ENCODE results near the gene UGP2. TPM values are rescaled to one million over a fixed set of nuclear protein-coding genes. Genes with fewer than 3 reads are reported as not detected.

Gene UGP2
- total and polyA plus RNA-seq, 5 donors from 2014 or later: 118 to 279 (median 210) TPM

GRCh38 chr2:63855418-63856302, 14.0 kb downstream of the UGP2 start:
- no peak for ATAC-seq (ENCODE audit: low read depth in 2 of 2)
- Histone ChIP-seq H3K9me3 (ENCODE audit: control insufficient read depth in 2 of 2, low read length in 2 of 2) (no peaks in the 10 kb centered on the region), H3K27ac (ENCODE audit: insufficient read depth, low read length, poor library complexity, severe bottlenecking) (peak overlapping the region; percentile 92), H3K36me3 (ENCODE audit: control insufficient read depth, insufficient read depth, low read length) (peaks cover 20% of the 10 kb centered on the region), H3K4me1 (ENCODE audit: control insufficient read depth, insufficient read depth, low read length, poor library complexity, severe bottlenecking) (peaks cover 69% of the 10 kb centered on the region), H3K27me3 (ENCODE audit: control insufficient read depth, insufficient read depth, low read length) (no peaks in the 10 kb centered on the region), H3K4me3 (ENCODE audit: low read depth, low read length) (peak overlapping the region; percentile 77)
- H3K27ac Mint-ChIP-seq: peak overlapping the region; percentile 91 to 97 (median 92)
- no peaks in the 10 kb centered on the region for H3K27me3 Mint-ChIP-seq
- peak in 1 of 3 donors; percentile 26 for DNase-seq
- H3K4me3 Mint-ChIP-seq: peak overlapping the region; percentile 69 to 95 (median 82)
- H3K4me1 Mint-ChIP-seq: peaks cover 53 to 78% (median 65%) of the 10 kb centered on the region in 4 donors
- peaks cover 23% of the 10 kb centered on the region for H3K36me3 Mint-ChIP-seq
- H3K9me3 Mint-ChIP-seq: peaks cover 0 to 4% (median 0%) of the 10 kb centered on the region in 7 donors

GRCh38 chr2:63856303-63856603, 14.6 kb downstream of the UGP2 start:
- Histone ChIP-seq H3K4me1 (ENCODE audit: control insufficient read depth, insufficient read depth, low read length, poor library complexity, severe bottlenecking) (peaks cover 65% of the 10 kb centered on the region), H3K36me3 (ENCODE audit: control insufficient read depth, insufficient read depth, low read length) (peaks cover 20% of the 10 kb centered on the region), H3K9me3 (ENCODE audit: control insufficient read depth in 2 of 2, low read length in 2 of 2) (no peaks in the 10 kb centered on the region), H3K4me3 (ENCODE audit: low read depth, low read length) (peak overlapping the region; percentile 77), H3K27ac (ENCODE audit: insufficient read depth, low read length, poor library complexity, severe bottlenecking) (peak overlapping the region; percentile 92), H3K27me3 (ENCODE audit: control insufficient read depth, insufficient read depth, low read length) (no peaks in the 10 kb centered on the region)
- DNase-seq: peak; percentile 58 to 98 (median 82)
- H3K4me1 Mint-ChIP-seq: peaks cover 52 to 77% (median 64%) of the 10 kb centered on the region in 4 donors
- H3K27ac Mint-ChIP-seq: peak overlapping the region; percentile 91 to 97 (median 92)
- H3K9me3 Mint-ChIP-seq: peaks cover 0 to 2% (median 0%) of the 10 kb centered on the region in 7 donors
- no peaks in the 10 kb centered on the region for H3K27me3 Mint-ChIP-seq
- peaks cover 23% of the 10 kb centered on the region for H3K36me3 Mint-ChIP-seq
- H3K4me3 Mint-ChIP-seq: peak overlapping the region; percentile 69 to 87 (median 82)
- ATAC-seq (ENCODE audit: low read depth in 2 of 2): peak; percentile 95 to 96

DNA sequence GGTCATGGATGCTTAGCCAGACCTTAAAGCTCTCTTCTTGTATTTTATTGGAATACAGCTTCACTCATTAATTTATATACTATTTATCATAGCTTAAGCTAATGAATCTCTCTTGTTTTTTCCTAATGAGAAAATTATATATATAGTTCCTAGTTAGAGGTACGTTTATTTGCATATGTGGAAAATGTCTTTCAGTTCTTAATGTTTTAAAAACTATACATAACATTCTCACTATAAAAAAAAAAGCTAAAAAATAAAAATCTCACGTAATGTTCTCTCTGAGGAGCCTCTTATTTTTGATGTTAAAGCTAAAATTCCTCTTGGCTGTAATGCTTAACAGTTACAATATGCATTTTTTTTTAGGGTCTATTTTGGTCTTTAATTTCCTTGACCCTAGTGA, 16.6 kb downstream of the UGP2 start:
- no peak overlapping the region for H3K4me3 ChIP-seq (ENCODE audit: low read depth, low read length)
- H3K27me3 ChIP-seq (ENCODE audit: control insufficient read depth, insufficient read depth, low read length): no peaks in the 10 kb centered on the region
- no peaks in the 10 kb centered on the region for H3K27me3 Mint-ChIP-seq
- H3K9me3 ChIP-seq (ENCODE audit: control insufficient read depth in 2 of 2, low read length in 2 of 2): no peaks in the 10 kb centered on the region
- H3K4me1 ChIP-seq (ENCODE audit: control insufficient read depth, insufficient read depth, low read length, poor library complexity, severe bottlenecking): peaks cover 50% of the 10 kb centered on the region
- peak overlapping the region; percentile 45 for H3K27ac ChIP-seq (ENCODE audit: insufficient read depth, low read length, poor library complexity, severe bottlenecking)
- no peak for DNase-seq
- no peak for ATAC-seq (ENCODE audit: low read depth in 2 of 2)
- peaks cover 39 to 74% (median 57%) of the 10 kb centered on the region in 4 donors for H3K4me1 Mint-ChIP-seq
- H3K9me3 Mint-ChIP-seq: no peaks in the 10 kb centered on the region
- H3K36me3 Mint-ChIP-seq: peaks cover 25% of the 10 kb centered on the region
- peak overlapping the region in 3 of 4 donors; percentile 3 to 81 (median 75) for H3K4me3 Mint-ChIP-seq
- H3K36me3 ChIP-seq (ENCODE audit: control insufficient read depth, insufficient read depth, low read length): peaks cover 34% of the 10 kb centered on the region
- H3K27ac Mint-ChIP-seq: peak overlapping the region; percentile 42 to 91 (median 86)

DNA sequence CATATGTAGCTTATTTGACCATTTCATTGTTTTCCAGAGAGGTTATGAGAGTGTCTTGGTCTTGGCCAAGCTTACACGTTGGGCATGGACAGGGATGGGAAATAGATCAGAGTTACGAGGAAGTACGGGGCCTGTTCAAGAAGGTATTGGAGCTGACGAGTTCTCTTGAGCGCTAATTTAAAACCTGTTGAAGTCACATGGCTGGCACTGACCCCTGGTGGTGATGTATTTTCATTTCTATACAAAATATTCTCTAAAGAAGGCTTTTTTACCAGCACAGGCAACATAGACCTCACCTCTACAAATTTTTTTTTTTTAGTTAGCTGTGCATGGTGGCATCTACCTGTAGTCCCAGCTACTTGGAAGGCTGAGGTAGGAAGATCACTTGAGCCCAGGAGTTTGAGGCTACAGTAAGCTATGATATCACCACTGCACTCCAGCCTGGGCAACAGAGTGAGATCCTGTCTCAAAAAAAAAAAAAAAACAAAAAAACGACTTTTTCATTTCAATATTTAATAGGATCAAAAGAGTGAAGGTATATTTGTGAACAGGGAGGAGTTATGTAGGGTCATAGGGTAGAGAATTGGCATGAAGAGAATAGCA, 19.6 kb downstream of the UGP2 start:
- Mint-ChIP-seq H3K4me3 (peak overlapping the region in 2 of 4 donors; percentile 3 to 22), H3K27ac (peak overlapping the region; percentile 31 to 38 (median 35)), H3K27me3 (no peaks in the 10 kb centered on the region), H3K36me3 (peaks cover 33% of the 10 kb centered on the region), H3K4me1 (peaks cover 31 to 63% (median 49%) of the 10 kb centered on the region in 4 donors), H3K9me3 (no peaks in the 10 kb centered on the region)
- H3K27me3 ChIP-seq (ENCODE audit: control insufficient read depth, insufficient read depth, low read length): no peaks in the 10 kb centered on the region
- peaks cover 39% of the 10 kb centered on the region for H3K4me1 ChIP-seq (ENCODE audit: control insufficient read depth, insufficient read depth, low read length, poor library complexity, severe bottlenecking)
- peak; percentile 51 to 85 (median 76) for DNase-seq
- peak; percentile 40 to 43 for ATAC-seq (ENCODE audit: low read depth in 2 of 2)
- peak overlapping the region; percentile 37 for H3K4me3 ChIP-seq (ENCODE audit: low read depth, low read length)
- H3K27ac ChIP-seq (ENCODE audit: insufficient read depth, low read length, poor library complexity, severe bottlenecking): peak overlapping the region; percentile 52
- peaks cover 52% of the 10 kb centered on the region for H3K36me3 ChIP-seq (ENCODE audit: control insufficient read depth, insufficient read depth, low read length)
- H3K9me3 ChIP-seq (ENCODE audit: control insufficient read depth in 2 of 2, low read length in 2 of 2): no peaks in the 10 kb centered on the region

- Mint-ChIP-seq H3K27ac (peak overlapping the region in 1 of 3 donors; percentile 35), H3K9me3 (no peaks in the 10 kb centered on the region), H3K4me3 (no peak overlapping the region), H3K4me1 (peaks cover 32 to 62% (median 46%) of the 10 kb centered on the region in 4 donors), H3K36me3 (peaks cover 29% of the 10 kb centered on the region), H3K27me3 (no peaks in the 10 kb centered on the region)
- H3K9me3 ChIP-seq (ENCODE audit: control insufficient read depth in 2 of 2, low read length in 2 of 2): no peaks in the 10 kb centered on the region
- no peak overlapping the region for H3K27ac ChIP-seq (ENCODE audit: insufficient read depth, low read length, poor library complexity, severe bottlenecking)
- no peaks in the 10 kb centered on the region for H3K27me3 ChIP-seq (ENCODE audit: control insufficient read depth, insufficient read depth, low read length)
- DNase-seq (peak in 1 of 3 donors; percentile 21), ATAC-seq (ENCODE audit: low read depth in 2 of 2) (no peak)
- peaks cover 54% of the 10 kb centered on the region for H3K36me3 ChIP-seq (ENCODE audit: control insufficient read depth, insufficient read depth, low read length)
- peaks cover 29% of the 10 kb centered on the region for H3K4me1 ChIP-seq (ENCODE audit: control insufficient read depth, insufficient read depth, low read length, poor library complexity, severe bottlenecking)
- H3K4me3 ChIP-seq (ENCODE audit: low read depth, low read length): no peak overlapping the region
Observed at GRCh38 chr2:63862806-63863205, 21.1 kb downstream of the UGP2 start.

- Histone ChIP-seq H3K27ac (ENCODE audit: insufficient read depth, low read length, poor library complexity, severe bottlenecking) (no peak overlapping the region), H3K36me3 (ENCODE audit: control insufficient read depth, insufficient read depth, low read length) (peaks cover 50% of the 10 kb centered on the region), H3K4me1 (ENCODE audit: control insufficient read depth, insufficient read depth, low read length, poor library complexity, severe bottlenecking) (peaks cover 24% of the 10 kb centered on the region), H3K27me3 (ENCODE audit: control insufficient read depth, insufficient read depth, low read length) (no peaks in the 10 kb centered on the region), H3K4me3 (ENCODE audit: low read depth, low read length) (no peak overlapping the region), H3K9me3 (ENCODE audit: control insufficient read depth in 2 of 2, low read length in 2 of 2) (no peaks in the 10 kb centered on the region)
- H3K36me3 Mint-ChIP-seq: peaks cover 32% of the 10 kb centered on the region
- no peaks in the 10 kb centered on the region for H3K9me3 Mint-ChIP-seq
- peak overlapping the region in 1 of 3 donors; percentile 10 for H3K27ac Mint-ChIP-seq
- ATAC-seq (ENCODE audit: low read depth in 2 of 2): no peak
- no peak for DNase-seq
- H3K27me3 Mint-ChIP-seq: no peaks in the 10 kb centered on the region
- peaks cover 31 to 65% (median 48%) of the 10 kb centered on the region in 4 donors for H3K4me1 Mint-ChIP-seq
- H3K4me3 Mint-ChIP-seq: no peak overlapping the region
Observed at GRCh38 chr2:63863707-63864106, 22.0 kb downstream of the UGP2 start.

DNA sequence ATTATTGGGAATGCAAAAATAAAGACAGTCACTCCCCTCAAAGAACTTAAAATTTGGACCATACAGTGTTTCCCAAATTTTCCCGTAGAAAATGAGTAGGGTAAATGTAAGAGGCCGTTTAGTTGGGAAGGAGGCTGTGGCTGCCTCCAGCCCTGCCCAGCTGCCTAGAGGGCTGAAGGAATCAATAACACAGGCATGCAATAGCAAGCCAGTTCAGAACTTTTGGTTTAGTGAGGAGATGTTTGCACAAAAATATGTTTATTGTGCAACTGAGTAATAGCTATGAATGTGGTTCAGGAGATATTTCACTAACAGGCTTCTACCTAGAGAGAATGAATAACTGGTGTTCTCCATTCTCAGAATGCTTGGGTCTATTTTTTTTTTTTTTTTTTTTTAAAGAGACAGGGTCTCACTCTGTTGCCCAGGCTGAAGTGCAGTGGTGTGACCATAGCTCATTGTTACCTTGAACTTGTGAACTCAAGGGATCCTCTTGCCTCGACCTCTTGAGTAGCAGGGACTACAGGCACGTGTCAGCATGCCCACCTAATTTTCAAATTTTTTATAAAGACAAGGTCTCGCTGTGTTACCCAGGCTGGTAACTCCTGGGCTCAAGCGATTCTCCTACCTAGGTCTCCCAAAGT, 23.6 kb downstream of the UGP2 start:
- H3K9me3 Mint-ChIP-seq: no peaks in the 10 kb centered on the region
- peak overlapping the region; percentile 52 for H3K27ac ChIP-seq (ENCODE audit: insufficient read depth, low read length, poor library complexity, severe bottlenecking)
- H3K27ac Mint-ChIP-seq: peak overlapping the region in 2 of 3 donors; percentile 10 to 84
- H3K4me1 Mint-ChIP-seq: peaks cover 36 to 68% (median 49%) of the 10 kb centered on the region in 4 donors
- ATAC-seq (ENCODE audit: low read depth in 2 of 2) (no peak), DNase-seq (no peak)
- H3K9me3 ChIP-seq (ENCODE audit: control insufficient read depth in 2 of 2, low read length in 2 of 2): no peaks in the 10 kb centered on the region
- H3K27me3 Mint-ChIP-seq: no peaks in the 10 kb centered on the region
- peak overlapping the region in 2 of 4 donors; percentile 28 to 48 for H3K4me3 Mint-ChIP-seq
- H3K4me1 ChIP-seq (ENCODE audit: control insufficient read depth, insufficient read depth, low read length, poor library complexity, severe bottlenecking): peaks cover 24% of the 10 kb centered on the region
- no peaks in the 10 kb centered on the region for H3K27me3 ChIP-seq (ENCODE audit: control insufficient read depth, insufficient read depth, low read length)
- peaks cover 23% of the 10 kb centered on the region for H3K36me3 Mint-ChIP-seq
- H3K4me3 ChIP-seq (ENCODE audit: low read depth, low read length): peak overlapping the region; percentile 56
- H3K36me3 ChIP-seq (ENCODE audit: control insufficient read depth, insufficient read depth, low read length): peaks cover 47% of the 10 kb centered on the region
